HG02840 (cell line): Measurements from ENCODE around the gene RNF186.
"Not testable (repeated sequence)": the region's sequence is repeated elsewhere in the genome, so short reads cannot be mapped to it uniquely, and the experiment has no call there.

Source experiments
- ATAC-seq: cut with Tn5 transposase; IDR thresholded peaks from one replicate; pipeline ENCODE4 v1.9.1; 2021; ENCODE audit warnings: mild to moderate bottlenecking, moderate library complexity, moderate number of reproducible peaks; ENCODE audit not compliant: unreplicated experiment, low FRiP score

Gene RNF186, protein sequence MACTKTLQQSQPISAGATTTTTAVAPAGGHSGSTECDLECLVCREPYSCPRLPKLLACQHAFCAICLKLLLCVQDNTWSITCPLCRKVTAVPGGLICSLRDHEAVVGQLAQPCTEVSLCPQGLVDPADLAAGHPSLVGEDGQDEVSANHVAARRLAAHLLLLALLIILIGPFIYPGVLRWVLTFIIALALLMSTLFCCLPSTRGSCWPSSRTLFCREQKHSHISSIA

DNA sequence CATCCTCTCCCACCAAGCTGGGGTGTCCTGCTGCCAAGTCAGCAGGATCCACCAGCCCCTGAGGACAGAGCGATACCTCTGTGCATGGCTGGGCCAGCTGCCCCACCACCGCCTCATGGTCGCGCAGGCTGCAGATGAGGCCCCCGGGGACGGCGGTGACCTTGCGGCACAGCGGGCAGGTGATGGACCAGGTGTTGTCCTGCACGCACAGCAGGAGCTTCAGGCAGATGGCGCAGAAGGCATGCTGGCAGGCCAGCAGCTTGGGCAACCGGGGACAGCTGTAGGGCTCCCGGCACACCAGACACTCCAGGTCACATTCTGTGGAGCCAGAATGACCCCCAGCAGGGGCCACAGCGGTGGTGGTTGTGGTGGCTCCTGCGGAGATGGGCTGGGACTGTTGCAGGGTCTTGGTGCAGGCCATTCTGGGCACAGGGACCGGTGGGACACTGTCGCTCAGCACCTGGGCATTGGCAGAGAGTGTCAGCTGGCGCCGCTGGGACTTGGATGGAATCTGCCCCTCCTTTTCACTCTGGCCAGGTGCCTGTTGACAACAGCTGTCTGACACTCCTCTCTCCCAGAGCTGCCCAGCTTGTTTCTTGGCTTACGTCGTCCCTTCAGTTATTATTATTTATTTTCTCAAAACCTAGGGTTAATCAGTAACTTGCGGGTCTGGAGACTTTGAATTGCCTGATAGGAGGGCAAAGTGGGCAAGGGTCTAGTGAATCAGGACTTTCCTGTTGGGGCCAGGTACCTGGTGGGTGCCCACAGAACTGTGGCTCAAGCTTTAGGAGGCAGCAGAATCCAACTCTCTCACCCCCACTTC, at the start of gene RNF186:
TSS of gene RNF186 (minus strand) at position 603 of the 823 bp plus-strand sequence. CDS start at position 421, 182 bp downstream.
- ATAC-seq = no peak

DNA sequence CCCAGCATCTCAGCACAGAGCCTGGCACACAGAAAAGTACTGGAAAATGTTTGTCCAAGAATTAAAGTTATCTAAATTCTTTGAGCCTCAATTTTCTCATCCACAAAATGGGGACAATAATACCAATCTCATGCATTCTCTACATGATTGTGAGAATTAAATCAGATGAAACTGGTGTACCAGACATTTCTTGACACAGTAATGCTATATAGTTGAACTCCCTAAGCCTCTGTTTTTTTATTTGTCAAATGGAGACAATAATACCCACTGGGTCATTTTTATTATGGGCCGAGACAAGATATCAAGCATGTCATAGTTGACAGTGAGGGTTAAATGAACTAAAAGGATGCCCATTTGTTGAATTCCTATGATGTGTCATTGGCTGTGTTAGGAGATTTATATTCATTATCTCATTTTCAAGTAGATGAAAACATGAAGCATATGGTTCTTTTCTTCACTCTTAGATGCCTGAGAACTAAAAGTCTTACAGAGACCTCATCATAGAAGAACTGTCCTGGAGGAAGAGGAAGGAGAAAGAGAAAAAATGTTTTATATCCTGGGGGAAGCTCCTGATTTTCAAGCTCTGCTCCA, 49.6 kb upstream of the RNF186 start:
- no peak for ATAC-seq

DNA sequence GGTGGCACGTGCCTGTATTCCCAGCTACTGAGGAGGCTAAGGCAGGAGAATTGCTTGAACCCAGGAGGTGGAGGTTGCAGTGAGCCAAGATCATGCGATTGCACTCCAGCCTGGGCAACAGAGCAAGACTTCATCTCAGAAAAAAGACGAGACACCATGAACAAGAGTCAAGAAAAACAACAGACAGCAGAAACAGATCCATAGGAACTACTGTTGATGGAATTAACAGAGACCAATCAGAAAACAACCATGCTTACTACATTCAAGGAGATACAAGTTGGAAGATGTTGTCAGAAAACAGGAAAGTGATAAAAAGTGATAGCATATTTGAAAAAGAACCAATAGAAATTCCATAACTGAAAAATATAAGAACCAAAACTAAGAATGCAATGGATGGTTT, 47.9 kb upstream of the RNF186 start:
- no peak for ATAC-seq

DNA sequence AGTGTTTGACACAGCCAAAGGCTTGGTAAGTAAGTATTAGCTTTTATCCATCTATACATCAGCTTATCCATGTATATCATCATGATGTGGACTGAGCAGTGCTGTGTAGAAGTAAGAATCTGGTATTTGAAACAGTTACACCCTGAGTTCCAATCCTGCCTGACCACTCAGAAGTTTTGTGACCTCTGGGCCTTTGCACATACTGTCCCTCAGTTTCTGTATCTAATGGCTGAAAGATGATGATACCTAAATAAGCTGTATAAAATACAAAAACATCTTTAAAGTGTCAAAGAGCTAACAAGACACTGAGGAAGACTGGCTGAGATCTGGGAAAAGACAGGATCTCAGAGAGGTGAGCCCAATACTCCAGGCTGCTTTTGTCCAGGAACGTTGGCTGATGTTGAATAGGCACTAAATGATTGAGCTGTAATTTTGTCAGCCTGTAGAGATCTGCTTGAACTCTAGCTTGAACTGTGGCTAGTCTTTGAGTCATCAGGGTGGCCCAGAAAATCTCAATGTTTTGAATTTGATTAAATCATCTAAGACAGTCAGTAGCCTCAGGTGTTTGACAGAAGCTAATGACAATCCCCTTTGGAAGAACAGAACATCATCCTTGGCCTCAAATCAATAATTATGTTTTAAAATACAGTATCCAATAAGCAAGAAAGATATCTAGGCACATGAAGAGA, 46.9 kb upstream of the RNF186 start:
- ATAC-seq = no peak

DNA sequence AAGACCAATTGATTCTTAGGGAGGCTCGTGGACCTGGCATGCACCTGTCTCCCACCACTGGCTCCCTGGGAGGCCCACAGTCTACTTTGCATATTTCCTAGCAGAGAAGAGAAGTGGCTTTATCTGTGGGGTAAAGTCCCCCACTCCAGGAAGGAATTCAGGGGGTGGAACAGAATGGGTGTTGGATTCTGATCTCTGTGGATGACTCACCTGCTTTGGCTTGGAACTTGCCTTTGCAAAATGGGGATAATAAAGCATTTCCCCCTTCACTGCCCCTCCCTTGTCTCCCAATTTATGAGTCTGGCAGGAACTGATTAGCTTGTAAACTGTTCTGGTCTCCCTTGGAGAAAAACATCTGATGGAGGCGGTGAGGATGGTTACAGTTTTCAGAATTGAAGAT, 46.0 kb upstream of the RNF186 start:
- ATAC-seq = no peak

DNA sequence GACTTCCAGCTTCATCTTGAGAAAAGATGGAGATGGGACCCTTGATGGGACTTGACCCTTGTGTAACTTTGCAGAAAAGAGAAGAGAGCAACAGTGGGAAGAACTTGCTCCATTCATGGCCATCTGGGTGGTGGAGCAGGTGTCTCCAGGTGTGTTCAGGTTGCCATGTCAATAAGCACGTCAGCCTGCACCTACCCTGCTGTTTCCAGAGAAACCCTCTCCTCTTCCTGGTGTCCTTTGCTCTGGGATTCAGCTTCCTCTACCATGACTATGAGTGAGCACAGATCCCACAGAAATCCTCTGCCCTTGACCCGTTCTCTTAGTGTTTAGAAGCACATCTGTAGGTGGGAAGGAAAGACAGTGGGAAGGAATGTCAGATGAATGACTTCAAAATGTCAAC, 45.3 kb upstream of the RNF186 start:
- ATAC-seq = no peak

DNA sequence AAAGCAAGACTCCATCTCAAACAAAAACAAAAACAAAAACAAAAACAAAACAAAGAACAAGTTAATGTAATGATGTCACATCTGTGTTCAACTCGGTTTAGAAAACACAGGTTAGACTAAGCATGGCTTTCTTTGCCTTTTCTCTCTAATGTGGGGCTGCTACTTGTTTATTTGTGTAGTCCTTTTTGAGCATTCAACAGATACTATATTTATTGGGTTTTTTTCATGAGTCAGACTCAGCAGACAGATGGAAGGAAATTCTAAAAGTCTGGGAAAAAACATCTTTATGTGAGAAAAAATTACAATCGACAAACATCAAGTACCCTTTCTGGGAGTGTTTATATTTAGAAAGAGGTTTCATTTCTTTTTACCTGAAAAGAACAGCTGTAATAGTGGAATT, 44.8 kb upstream of the RNF186 start:
- no peak for ATAC-seq

DNA sequence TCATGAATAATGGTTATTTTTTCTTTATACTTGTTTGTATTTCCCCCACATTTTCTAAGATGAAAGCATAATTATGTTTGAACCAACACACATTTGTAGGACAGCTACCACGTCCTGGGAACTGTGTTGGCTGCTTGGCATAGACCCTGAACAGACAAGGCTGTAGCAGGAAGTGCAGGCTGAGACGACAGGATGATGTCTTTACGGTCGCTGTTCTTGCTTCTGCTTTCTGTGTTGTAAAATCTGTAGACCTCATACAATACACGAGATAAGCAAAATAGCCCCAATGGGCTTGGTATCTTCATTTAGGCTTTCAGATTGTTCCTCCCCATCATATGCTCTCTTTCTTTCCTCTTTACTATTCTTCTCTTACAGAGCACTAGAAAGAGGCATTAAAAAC, 43.8 kb upstream of the RNF186 start:
- ATAC-seq = no peak

DNA sequence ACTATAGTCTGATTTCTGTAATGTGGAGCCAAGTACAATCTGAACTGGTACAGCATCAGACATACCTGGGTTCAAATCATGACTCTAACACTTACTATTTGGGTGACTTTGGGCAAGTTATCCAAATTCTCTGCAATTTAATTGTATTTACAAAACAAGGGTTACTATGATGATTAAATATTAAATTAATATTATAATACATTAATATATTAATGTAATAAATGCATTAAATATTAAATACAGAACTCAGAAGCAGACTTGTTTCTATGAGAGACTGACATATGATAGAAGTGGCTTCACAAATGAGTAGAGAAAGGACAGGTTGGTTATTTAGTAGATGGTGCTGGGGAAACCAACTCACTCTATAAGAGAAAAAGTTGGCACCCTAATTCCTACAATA, 39.8 kb upstream of the RNF186 start:
- no peak for ATAC-seq

DNA sequence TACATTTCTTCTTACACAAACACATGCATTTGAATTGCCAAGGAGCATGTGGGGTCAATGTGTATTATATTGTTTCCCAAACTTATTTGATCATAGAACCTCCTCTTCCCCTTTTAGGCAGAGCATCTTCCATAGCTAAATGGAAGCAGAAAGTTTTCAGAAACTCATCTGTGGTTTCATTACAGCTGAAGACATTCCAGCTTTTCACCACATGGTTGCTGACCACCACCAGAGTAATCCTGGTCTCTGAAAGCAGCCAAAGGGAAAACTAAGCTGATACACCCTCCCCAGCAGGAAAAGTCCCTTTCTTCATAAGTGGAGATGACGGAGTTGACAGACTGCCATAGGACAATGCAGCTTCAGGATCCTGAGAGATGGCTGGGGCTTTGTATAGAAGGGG, 37.0 kb upstream of the RNF186 start:
- ATAC-seq = no peak

DNA sequence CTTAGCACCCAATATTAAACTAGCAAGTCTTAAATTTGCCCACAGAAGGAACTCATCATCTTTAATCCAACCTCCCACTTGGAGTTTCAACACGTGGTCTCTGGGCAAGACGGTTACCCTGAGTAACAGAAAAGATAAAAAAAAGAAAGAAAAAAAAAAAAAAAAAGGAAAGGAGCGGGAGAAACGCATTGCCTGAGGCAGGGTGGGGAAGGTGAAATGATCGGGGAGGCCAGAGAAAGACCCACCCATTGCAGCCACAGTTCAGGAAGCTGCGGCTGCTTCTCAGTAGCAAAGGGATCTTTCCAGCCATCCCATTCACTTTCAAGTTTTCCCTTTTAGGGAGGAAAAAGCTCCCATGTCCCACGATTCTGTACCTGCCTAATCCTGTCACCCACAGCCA, 35.1 kb upstream of the RNF186 start:
- no peak for ATAC-seq

DNA sequence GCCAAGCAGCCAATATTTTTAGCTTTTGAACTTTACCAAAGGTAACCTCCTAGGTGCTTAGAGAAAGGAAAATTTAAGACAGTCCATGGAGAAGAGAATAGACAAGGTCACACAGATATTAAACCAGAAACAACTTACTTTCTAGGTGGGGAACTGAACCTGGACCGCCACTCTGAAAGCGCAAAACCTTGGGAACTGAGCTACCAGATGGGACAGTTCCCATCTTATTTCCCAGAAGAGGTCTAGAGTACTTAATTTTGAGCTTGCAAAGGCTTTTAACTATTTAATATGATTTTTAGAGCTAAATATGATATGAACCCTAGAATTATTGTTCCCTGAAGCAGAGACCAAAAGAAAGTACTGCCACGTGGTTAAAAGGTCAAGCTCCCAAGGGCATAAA, 34.2 kb upstream of the RNF186 start:
- not testable (repeated sequence) for ATAC-seq

DNA sequence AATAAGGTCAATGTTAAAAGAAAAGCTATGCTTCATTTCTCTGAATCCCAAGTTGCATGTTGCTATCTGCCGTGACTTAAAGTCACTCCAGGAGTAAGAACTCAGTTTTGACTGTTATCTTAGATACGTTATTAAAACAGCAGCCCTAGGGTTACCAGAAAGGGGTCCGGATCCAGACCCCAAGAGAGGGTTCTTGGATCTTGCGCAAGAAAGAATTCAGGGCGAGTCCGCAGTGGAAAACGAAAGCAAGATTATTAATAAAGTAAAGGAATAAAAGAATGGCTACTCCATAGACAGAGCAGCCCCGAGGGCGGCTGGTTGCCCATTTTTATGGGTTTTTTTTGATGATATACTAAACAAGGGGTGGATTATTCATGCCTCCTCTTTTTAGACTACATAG, 32.3 kb upstream of the RNF186 start:
- not testable (repeated sequence) for ATAC-seq

DNA sequence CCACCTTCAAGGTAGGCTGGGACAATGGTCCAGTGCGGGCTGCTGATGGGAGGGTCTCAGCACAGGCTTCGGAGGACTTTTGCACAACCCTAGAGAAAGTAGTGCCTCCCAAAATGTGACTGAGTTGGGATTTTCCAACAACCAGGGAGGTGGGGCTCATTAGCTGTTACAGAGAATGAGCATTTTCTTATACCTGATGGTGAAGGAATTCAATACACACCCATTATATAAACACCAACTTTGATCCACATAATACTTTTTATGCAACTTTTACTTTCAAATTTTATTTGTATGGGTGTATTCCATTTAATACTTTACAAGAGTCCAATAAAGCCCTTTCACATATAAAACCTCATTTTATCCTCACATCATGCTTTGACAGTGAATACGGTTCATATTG, 31.3 kb upstream of the RNF186 start:
- ATAC-seq = no peak

DNA sequence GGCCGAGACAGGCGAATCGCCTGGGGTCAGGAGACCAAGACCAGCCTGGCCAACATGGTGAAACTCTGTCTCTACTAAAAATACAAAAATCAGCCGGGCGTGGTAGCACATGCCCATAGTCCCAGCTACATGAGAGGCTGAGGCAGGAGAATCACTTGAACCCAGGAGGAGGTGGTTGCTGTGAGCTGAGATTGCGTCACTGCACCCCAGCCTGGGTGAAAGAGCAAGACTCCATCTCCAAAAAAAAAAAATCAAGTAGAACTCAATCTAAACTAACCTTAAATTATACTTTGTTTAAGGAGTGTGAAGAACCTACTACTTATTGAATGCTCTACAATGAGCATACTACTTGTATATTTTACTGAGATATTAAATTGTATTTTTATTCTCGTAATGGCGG, 30.5 kb upstream of the RNF186 start:
- no peak for ATAC-seq

DNA sequence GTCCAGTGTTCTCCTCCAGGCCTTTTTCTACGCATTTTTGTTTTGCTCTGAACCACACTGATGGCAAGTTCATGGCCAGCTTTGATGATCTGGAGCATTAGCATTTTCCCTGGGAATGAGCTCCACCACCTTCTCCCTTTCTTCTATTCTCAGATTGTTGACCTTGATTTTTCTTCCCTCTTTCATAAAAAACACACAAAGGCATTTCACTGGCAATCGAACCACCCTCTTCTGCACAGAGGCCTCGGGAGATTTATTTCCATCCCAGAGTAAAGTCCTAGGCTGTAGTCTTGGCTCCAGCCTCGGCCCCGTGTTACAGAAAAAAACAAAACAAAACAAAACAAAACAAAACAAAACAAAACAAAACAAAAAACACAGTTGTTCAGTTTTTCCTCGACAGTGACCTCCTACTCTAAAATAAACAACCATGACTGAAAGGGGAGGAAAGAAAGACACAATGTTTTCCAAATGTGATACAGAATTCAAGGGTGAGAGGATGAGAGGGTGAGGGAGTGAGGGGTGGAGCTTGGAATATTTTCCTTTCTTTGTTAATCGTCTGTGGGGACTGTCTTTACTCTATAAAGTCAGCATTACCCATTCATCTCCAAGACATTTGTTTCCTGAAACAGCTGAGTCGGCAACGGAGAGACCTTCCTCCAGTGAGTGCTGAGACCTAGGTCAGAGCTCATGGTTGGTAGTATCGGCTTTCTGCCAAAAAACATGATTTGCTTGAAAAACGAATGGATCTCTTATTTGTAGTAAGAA, 29.8 kb upstream of the RNF186 start:
- no peak for ATAC-seq

DNA sequence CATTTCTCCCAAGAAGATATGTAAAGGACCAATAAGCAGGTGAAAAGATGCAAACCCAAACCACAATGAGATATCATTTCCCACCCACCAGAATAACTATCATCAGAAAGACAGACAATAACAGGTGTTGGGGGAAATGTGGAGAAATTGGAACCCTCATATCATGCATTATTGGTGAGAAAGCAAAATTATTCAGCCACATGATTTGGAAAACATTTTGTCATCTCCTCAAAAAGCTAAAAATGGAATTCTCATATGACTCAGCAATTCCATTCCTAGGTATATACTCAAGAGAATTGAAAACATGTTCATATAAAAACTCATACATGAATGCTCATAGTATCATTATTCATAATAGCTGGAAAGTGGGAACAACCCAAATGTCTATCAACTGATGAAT, 25.1 kb upstream of the RNF186 start:
- no peak for ATAC-seq

DNA sequence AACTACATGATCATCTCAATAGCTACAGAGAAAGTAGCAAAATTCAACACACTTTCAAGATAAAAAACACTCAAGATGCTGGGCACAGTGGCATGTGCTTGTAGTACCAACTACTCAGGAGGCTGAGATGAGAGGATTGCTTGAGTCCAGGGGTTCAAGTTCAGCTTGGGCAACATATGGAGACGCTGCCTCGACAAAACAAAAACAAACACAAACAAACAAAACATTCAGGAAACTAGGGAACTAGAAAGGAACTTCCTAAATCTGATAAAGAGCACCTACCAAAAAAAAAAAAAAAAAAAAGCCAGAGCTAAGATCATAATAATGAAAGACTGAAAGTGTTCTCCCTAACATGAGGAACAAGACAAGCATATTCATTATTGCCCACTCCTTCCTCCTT, 22.8 kb upstream of the RNF186 start:
- no peak for ATAC-seq

DNA sequence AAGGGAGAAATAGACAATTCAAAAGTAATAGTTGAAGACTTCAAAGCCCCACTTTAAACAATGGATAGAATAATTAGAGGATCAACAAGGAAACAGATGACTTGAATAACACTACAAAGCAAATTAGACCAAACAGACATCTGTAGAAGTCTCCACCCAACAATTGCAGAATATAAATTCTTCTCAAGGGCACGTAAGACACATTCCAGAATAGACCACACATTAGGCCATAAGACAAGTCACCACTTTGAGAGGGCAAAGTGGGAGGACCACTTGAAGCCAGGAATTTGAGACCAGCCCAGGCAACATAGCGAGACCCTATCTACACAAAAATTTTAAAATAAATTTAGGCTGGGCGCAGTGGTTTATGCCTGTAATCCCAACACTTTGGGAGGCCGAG, 20.5 kb upstream of the RNF186 start:
- no peak for ATAC-seq

DNA sequence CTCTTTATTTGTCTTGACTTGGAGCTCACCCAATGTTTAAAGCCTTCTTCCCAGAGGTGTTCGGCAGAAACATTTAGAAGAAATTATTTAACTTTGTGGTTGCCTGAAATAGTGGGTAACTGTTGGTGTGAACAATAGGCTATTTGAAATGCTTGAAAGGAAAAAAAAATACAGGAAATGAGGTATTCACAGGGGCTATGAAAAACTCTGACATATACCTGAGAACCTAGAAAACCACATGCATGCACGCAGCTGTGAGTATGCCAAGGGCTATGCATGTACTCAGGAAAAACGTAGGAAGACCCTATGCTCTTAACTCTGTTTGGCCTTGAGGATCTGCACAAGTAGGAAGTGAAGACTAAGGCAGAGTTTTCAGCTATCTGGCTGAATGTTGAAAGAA, 16.4 kb upstream of the RNF186 start:
- ATAC-seq = no peak

DNA sequence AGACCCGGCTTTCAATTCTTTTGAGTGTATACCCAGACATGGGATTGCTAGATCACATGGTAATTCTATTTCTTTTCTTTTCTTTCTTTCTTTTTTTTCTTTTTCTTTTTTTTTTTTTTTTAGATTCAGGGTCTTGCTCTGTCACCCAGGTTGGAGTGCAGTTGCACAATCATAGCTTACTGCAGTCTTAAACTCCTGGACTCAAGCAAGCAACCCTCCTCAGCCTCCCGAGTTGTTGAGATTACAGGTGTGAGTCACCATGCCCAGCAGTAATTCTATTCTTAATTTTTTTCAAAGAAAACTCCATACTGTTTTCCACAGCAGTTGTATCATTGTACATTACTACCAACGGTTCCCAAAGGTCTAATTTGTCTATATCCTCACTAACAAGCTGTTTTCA, 13.5 kb upstream of the RNF186 start:
- no peak for ATAC-seq
